ENCODE measurements around the gene HMG20B.

DNA sequence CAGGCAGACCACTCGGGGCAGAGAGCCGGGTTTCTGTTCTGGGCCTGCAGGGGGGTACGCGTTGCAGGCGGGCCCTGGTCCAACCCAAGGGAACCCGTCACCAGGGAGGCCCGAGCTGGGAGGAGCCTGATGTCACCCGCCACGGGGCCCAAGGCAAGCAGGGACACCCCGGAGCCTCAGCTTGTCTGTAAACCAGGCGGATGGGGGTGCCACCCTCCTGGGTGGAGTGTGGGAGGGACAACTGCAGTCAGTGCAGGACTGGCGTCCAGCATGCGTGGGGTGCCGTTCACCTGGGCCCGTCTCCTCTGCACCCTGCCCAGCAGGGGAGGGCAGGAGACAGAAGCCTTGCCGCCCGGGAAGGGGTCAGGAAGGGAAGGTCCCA is 46.9 kb downstream of the HMG20B start:
- TF ChIP-seq, protein P1, sequence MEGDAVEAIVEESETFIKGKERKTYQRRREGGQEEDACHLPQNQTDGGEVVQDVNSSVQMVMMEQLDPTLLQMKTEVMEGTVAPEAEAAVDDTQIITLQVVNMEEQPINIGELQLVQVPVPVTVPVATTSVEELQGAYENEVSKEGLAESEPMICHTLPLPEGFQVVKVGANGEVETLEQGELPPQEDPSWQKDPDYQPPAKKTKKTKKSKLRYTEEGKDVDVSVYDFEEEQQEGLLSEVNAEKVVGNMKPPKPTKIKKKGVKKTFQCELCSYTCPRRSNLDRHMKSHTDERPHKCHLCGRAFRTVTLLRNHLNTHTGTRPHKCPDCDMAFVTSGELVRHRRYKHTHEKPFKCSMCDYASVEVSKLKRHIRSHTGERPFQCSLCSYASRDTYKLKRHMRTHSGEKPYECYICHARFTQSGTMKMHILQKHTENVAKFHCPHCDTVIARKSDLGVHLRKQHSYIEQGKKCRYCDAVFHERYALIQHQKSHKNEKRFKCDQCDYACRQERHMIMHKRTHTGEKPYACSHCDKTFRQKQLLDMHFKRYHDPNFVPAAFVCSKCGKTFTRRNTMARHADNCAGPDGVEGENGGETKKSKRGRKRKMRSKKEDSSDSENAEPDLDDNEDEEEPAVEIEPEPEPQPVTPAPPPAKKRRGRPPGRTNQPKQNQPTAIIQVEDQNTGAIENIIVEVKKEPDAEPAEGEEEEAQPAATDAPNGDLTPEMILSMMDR (IDR thresholded peaks at IDR 0.05): no peak
- TF ChIP-seq POLR2A (IDR thresholded peaks at IDR 0.05) (no peak), POLR2AphosphoS5 (IDR thresholded peaks at IDR 0.05; ENCODE audit: insufficient read depth in 1 of 2, low read depth in 1 of 2) (no peak)

Data from vagina (tissue), 2 donors.